PC-9 (cell line): Measurements from ENCODE around the gene SCG2.

ENCODE experiments used
- CTCF ChIP-seq: fragments of 200-600 bp; sonication (generic); conservative IDR thresholded peaks from 2 replicates; pipeline ENCODE4 v1.6.1; 2017; ENCODE audit warnings: mixed run types, antibody characterized with exemption, mild to moderate bottlenecking, moderate library complexity
- EZH2 ChIP-seq: fragments of 200-600 bp; sonication (generic); IDR thresholded peaks from 2 replicates; pipeline ENCODE4 v1.8.0; 2017; ENCODE audit warnings: antibody characterized with exemption, low read depth

GRCh38 chr2:223601018-223601417, 1.1 kb downstream of the SCG2 start:
- TF ChIP-seq CTCF (no peak), EZH2 (no peak)
